ENCODE results near the gene SAMD1.

SAMD1 gene

GRCh38 chr19:14088634-14089411 lies 1.7 kb downstream of the SAMD1 start:
- DNase-seq: no peak

- DNase-seq: no peak
These were observed 4.5 kb downstream of the SAMD1 start for GRCh38 chr19:14086098-14086497.

- DNase-seq: no peak
These were observed 5.1 kb downstream of the SAMD1 start, which contains the start of gene C19orf67 for GRCh38 chr19:14085309-14085995. C19orf67 (minus strand) TSS chr19:14085783; CDS start chr19:14085627, 156 bp downstream.

GRCh38 chr19:14082675-14082960 lies 7.9 kb downstream of the SAMD1 start:
- DNase-seq: no peak

- peak in 3 of 6 experiments; percentile 21 to 41 (median 37) for DNase-seq
These were observed 8.5 kb downstream of the SAMD1 start for GRCh38 chr19:14081797-14082674.

- peak; percentile 97 to 99 (median 99) for DNase-seq
These were observed 9.4 kb downstream of the SAMD1 start for GRCh38 chr19:14080887-14081796.

GRCh38 chr19:14078411-14078810 lies 12.1 kb downstream of the SAMD1 start:
- no peak for DNase-seq

GRCh38 chr19:14073925-14074838 lies 16.4 kb downstream of the SAMD1 start:
- peak in 2 of 6 experiments; percentile 44 to 68 for DNase-seq

GRCh38 chr19:14073261-14073924 lies 17.2 kb downstream of the SAMD1 start:
- DNase-seq: peak; percentile 62 to 93 (median 82)

- peak in 2 of 6 experiments; percentile 16 to 43 for DNase-seq
These were observed 17.9 kb downstream of the SAMD1 start, which contains the start of gene MISP3 for GRCh38 chr19:14072535-14073260. MISP3 (plus strand) TSS chr19:14072786; CDS start chr19:14073310, 524 bp downstream.

- no peak for DNase-seq
These were observed 20.1 kb downstream of the SAMD1 start for GRCh38 chr19:14070268-14071050.

- no peak for DNase-seq
These were observed 24.4 kb downstream of the SAMD1 start for GRCh38 chr19:14066134-14066533.

- DNase-seq: no peak
These were observed 27.4 kb downstream of the SAMD1 start for GRCh38 chr19:14063105-14063504.

GRCh38 chr19:14062558-14062855 lies 28.0 kb downstream of the SAMD1 start:
- no peak for DNase-seq

- DNase-seq: no peak
These were observed 28.6 kb downstream of the SAMD1 start, which contains the start of gene PALM3 for GRCh38 chr19:14061751-14062557. PALM3 (minus strand) TSS chr19:14062076; CDS start chr19:14061980, 96 bp downstream.

GRCh38 chr19:14061081-14061749 lies 29.3 kb downstream of the SAMD1 start:
- DNase-seq: no peak

GRCh38 chr19:14059652-14060155 lies 30.8 kb downstream of the SAMD1 start:
- DNase-seq: no peak
